Measurements from ENCODE around the gene MAGEB4.
"Not testable (repeated sequence)": the region's sequence is repeated elsewhere in the genome, so short reads cannot be mapped to it uniquely, and the experiment has no call there.

The MAGEB4 gene, protein sequence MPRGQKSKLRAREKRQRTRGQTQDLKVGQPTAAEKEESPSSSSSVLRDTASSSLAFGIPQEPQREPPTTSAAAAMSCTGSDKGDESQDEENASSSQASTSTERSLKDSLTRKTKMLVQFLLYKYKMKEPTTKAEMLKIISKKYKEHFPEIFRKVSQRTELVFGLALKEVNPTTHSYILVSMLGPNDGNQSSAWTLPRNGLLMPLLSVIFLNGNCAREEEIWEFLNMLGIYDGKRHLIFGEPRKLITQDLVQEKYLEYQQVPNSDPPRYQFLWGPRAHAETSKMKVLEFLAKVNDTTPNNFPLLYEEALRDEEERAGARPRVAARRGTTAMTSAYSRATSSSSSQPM

DNA sequence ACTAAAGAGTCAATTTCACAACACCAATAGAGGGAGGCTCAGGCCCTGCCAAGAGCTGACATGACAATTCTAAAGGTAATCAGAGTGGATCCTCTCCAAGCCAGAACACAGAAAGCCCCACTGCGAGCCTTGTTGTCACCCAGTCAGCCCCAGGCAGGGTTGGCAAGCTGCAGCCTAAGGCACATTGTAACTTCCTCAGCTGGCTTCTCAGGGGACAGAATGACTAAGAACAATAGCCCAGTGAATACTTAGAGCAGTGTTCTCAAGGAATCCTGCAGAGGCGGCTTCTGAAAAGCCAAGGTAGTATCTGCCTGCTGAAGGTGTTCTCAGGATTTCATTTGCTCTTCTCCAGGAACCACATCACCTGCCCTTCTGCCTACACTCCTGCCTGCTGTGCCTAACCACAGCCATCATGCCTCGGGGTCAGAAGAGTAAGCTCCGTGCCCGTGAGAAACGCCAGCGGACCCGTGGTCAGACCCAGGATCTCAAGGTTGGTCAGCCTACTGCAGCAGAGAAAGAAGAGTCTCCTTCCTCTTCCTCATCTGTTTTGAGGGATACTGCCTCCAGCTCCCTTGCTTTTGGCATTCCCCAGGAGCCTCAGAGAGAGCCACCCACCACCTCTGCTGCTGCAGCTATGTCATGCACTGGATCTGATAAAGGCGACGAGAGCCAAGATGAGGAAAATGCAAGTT lies at the start of gene MAGEB4:
MAGEB4 (plus strand) TSS at position 277 of the 692 bp plus-strand sequence; CDS start at position 413, 136 bp downstream.
- Histone ChIP-seq H2AFZ (ENCODE audit: low read depth, low read length) (no peak within 1 kb of the TSS), H3K4me1 (ENCODE audit: insufficient read depth, low read length) (no peaks in the 10 kb centered on the region), H3K36me3 (ENCODE audit: insufficient read depth, low read length) (no peaks in the 10 kb centered on the region), H3K4me3 (ENCODE audit: low read length) (no peak within 1 kb of the TSS), H3K9me3 (ENCODE audit: low read length) (no peaks in the 10 kb centered on the region), H3K27me3 (ENCODE audit: insufficient read depth, low read length) (no peaks in the 10 kb centered on the region)

DNA sequence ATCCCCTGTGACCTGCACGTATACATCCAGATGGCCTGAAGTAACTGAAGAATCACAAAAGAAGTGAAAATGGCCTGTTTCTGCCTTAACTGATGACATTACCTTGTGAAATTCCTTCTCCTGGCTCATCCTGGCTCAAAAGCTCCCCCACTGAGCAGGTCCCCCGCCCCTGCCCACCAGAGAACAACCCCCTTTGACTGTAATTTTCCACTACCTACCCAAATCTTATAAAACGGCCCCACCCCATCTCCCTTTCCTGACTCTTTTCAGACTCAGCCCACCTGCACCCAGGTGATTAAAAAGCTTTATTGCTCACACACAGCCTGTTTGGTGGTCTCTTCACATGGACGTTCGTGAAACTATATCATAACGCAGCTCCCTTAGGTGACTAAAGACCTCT lies 47.9 kb upstream of the MAGEB4 start:
- H3K4me1 ChIP-seq (ENCODE audit: insufficient read depth, low read length); H3K27me3 ChIP-seq (ENCODE audit: insufficient read depth, low read length); H3K36me3 ChIP-seq (ENCODE audit: insufficient read depth, low read length); H3K4me3 ChIP-seq (ENCODE audit: low read length); H3K9me3 ChIP-seq (ENCODE audit: low read length); H2AFZ ChIP-seq (ENCODE audit: low read depth, low read length): not testable (repeated sequence)

DNA sequence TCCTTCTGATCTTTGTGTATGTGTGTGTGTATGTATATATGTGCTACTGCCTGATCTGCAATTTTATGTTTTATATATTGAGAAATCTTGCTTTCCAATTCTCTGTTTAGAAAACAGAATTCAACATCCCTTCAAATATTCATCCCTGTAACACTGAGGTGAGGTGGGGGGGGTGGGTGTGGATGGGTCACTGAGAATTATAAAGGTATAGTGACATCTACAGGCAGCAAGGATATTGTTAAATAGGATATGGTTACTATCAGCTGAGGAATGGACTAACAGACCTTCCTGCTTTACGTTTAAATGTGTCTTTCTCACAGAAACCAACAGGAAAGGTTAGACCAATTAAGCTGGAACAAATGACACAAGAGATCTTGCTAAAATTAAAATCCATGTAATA lies 45.5 kb upstream of the MAGEB4 start:
- no peaks in the 10 kb centered on the region for H3K9me3 ChIP-seq (ENCODE audit: low read length)
- H3K4me3 ChIP-seq (ENCODE audit: low read length), result no peak overlapping the region
- H3K27me3 ChIP-seq (ENCODE audit: insufficient read depth, low read length), result no peaks in the 10 kb centered on the region
- H2AFZ ChIP-seq (ENCODE audit: low read depth, low read length), result no peak overlapping the region
- no peaks in the 10 kb centered on the region for H3K36me3 ChIP-seq (ENCODE audit: insufficient read depth, low read length)
- no peaks in the 10 kb centered on the region for H3K4me1 ChIP-seq (ENCODE audit: insufficient read depth, low read length)

DNA sequence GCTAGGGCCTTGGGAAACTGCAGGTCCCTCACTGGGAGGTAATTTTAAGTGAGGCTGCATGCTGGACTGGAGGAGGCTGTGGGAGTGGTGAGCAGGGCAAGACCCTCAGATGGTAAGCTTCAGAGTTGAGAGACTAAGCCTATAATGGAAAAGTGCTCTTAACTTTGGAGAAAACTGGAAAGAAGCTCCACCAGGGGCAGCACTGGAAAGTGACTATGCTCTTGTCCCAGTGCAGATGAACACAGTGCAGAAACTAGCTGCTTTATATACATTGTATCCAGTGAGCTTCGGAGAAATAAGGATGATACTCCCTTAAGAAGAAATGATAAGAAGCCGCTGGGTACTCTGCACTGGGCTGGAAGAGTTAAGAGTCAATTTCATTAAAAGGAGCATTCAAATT lies 29.6 kb upstream of the MAGEB4 start:
- Histone ChIP-seq H3K36me3 (ENCODE audit: insufficient read depth, low read length) (no peaks in the 10 kb centered on the region), H3K9me3 (ENCODE audit: low read length) (no peaks in the 10 kb centered on the region), H3K4me3 (ENCODE audit: low read length) (no peak overlapping the region), H2AFZ (ENCODE audit: low read depth, low read length) (no peak overlapping the region), H3K4me1 (ENCODE audit: insufficient read depth, low read length) (no peaks in the 10 kb centered on the region), H3K27me3 (ENCODE audit: insufficient read depth, low read length) (no peaks in the 10 kb centered on the region)

DNA sequence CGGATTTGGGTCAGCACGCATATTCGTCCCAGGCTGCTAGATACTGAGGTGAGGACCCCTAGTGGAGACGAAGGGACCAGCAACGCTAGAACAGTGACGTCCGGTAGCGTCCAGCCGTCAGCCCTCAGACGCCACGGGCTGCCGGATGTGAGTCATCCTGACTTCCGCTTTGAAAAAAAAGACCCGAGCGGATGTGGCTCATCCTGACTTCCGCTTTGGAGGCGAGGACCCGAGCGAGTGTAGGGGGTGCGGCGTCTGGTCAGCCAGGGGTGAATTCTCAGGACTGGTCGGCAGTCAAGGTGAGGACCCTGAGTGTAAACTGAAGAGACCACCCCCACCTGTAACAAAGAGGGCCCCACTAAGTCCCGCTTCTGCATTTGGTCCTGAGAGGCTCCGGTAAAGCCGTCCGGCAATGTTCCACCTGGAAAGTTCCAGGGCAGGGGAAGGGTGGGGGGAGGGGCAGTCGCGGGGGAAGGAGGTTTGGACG lies 26.4 kb upstream of the MAGEB4 start, which contains the start of gene MAGEB2:
MAGEB2 (plus strand) TSS at position 207 of the 487 bp plus-strand sequence. CDS start 3,018 bp downstream, outside the sequence.
- Histone ChIP-seq H3K4me1 (ENCODE audit: insufficient read depth, low read length) (no peaks in the 10 kb centered on the region), H3K27me3 (ENCODE audit: insufficient read depth, low read length) (no peaks in the 10 kb centered on the region), H3K4me3 (ENCODE audit: low read length) (no peak within 1 kb of the TSS), H2AFZ (ENCODE audit: low read depth, low read length) (no peak within 1 kb of the TSS), H3K9me3 (ENCODE audit: low read length) (no peaks in the 10 kb centered on the region), H3K36me3 (ENCODE audit: insufficient read depth, low read length) (no peaks in the 10 kb centered on the region)

DNA sequence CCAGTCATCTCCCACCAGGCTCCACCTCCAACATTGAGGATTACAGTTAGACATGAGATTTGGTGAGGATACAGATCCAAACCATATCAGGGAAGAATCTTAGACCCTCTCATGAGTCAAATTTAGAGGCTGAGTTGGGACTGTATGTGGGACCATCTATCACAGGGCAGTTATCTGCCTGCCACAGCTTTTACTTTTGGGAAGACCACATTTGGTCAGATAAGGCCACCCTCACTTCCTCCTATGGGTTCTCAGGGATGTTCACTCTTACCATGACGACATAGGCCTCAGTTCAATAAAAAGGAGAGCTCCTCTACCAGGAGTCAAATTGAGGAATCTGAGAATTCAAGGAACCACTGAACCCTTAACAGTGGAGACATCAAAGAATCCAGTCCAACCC lies 24.3 kb upstream of the MAGEB4 start:
- no peak overlapping the region for H3K4me3 ChIP-seq (ENCODE audit: low read length)
- H3K9me3 ChIP-seq (ENCODE audit: low read length), result no peaks in the 10 kb centered on the region
- H3K27me3 ChIP-seq (ENCODE audit: insufficient read depth, low read length), result no peaks in the 10 kb centered on the region
- H3K36me3 ChIP-seq (ENCODE audit: insufficient read depth, low read length), result no peaks in the 10 kb centered on the region
- no peaks in the 10 kb centered on the region for H3K4me1 ChIP-seq (ENCODE audit: insufficient read depth, low read length)
- no peak overlapping the region for H2AFZ ChIP-seq (ENCODE audit: low read depth, low read length)

DNA sequence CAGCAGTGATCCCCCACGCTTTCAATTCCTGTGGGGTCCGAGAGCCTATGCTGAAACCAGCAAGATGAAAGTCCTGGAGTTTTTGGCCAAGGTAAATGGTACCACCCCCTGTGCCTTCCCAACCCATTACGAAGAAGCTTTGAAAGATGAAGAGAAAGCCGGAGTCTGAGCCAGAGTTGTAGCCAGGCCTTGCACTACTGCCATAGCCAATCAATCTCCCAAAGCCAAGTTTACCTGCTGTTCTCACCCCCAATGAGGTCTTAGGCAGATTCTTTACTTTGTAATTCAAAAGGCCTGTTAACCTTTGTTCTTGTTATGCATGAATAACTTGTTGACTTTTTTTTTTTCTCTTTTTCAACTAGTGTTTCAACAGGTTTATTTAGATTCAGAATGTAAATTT lies 22.4 kb upstream of the MAGEB4 start:
- H3K9me3 ChIP-seq (ENCODE audit: low read length), result no peaks in the 10 kb centered on the region
- no peak overlapping the region for H2AFZ ChIP-seq (ENCODE audit: low read depth, low read length)
- H3K4me1 ChIP-seq (ENCODE audit: insufficient read depth, low read length), result no peaks in the 10 kb centered on the region
- no peaks in the 10 kb centered on the region for H3K27me3 ChIP-seq (ENCODE audit: insufficient read depth, low read length)
- H3K4me3 ChIP-seq (ENCODE audit: low read length), result no peak overlapping the region
- H3K36me3 ChIP-seq (ENCODE audit: insufficient read depth, low read length), result no peaks in the 10 kb centered on the region

DNA sequence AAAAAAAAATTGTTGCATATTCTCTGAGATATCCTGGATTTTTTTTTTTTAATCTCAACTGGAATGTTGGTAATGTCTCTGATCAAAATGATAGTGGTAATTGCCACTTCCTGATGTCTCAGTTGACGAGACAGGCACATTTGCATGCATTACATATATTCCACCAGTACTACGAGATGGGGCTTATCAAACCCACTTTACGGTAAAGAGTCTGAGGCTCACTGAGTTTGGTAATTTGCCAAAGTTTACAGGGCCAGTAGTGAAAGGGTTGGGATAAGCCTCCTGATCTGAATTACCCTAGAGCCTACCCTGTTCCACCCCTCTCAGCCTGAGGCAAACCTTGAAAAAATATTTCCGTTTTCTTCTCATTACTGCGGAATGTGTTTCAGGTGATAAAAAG lies 21.1 kb upstream of the MAGEB4 start:
- no peaks in the 10 kb centered on the region for H3K4me1 ChIP-seq (ENCODE audit: insufficient read depth, low read length)
- H3K4me3 ChIP-seq (ENCODE audit: low read length), result no peak overlapping the region
- H3K9me3 ChIP-seq (ENCODE audit: low read length), result no peaks in the 10 kb centered on the region
- H3K36me3 ChIP-seq (ENCODE audit: insufficient read depth, low read length), result no peaks in the 10 kb centered on the region
- H3K27me3 ChIP-seq (ENCODE audit: insufficient read depth, low read length), result no peaks in the 10 kb centered on the region
- no peak overlapping the region for H2AFZ ChIP-seq (ENCODE audit: low read depth, low read length)

DNA sequence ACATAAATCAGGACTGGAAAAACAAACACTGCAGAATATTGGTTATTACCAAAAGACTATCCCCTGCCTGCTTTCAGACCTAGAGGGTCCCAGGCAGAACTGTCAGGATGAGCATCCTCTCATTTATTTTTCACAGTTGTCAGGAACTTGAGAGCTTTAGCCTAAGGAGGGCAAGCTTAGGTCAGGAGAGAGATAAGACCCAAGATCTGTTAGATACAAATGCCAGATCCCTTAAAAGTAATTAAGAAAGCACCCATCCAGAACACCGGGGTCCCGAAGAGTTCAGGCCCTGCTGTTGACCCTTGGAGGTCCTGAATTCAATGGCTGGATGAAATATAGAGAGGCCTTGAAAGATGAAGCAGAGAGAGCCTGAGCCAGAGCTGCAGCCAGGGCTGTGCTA lies 17.3 kb upstream of the MAGEB4 start:
- Histone ChIP-seq H3K27me3 (ENCODE audit: insufficient read depth, low read length) (no peaks in the 10 kb centered on the region), H3K4me1 (ENCODE audit: insufficient read depth, low read length) (no peaks in the 10 kb centered on the region), H3K36me3 (ENCODE audit: insufficient read depth, low read length) (no peaks in the 10 kb centered on the region), H2AFZ (ENCODE audit: low read depth, low read length) (no peak overlapping the region), H3K9me3 (ENCODE audit: low read length) (no peaks in the 10 kb centered on the region), H3K4me3 (ENCODE audit: low read length) (no peak overlapping the region)

DNA sequence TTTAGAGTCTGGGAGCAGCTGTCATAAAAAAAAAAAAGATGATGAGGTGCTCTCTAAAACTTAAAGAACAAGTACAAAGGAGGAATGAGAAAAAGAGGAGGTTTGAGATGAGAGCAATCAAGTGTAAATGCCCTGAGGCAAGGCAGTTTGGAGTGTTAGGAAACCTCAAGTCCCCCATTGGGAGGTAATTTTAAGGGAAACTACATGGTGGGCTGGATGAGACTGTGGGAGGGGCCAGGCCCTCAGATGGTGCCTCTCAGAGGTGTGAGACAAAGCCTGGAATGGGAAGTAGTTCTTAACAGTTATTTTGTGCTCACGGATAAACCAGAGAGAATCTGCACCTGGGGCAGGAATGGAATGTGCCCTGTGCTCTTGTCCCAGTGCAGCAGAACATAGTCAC lies 13.3 kb upstream of the MAGEB4 start:
- no peaks in the 10 kb centered on the region for H3K9me3 ChIP-seq (ENCODE audit: low read length)
- no peaks in the 10 kb centered on the region for H3K4me1 ChIP-seq (ENCODE audit: insufficient read depth, low read length)

DNA sequence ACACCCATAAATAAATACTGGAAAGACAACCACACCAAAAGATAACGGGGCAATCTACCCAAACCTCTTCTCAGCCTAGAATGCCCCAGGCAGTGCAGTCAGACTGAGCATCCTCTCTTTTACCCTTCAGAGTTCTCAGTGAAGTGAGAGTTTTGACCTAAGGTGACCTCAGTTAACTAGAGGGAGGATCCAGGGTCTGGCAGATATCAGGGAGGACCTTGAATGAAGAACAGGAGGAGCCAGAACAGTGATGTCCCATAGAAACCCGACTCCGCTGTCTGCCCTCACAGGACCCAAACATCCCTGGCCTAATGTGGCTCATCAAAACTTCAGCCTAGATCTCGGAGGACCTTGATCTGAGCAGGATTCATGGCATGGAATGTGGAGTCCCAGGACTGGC lies 11.4 kb upstream of the MAGEB4 start, which contains the start of gene MAGEB3:
MAGEB3 (plus strand) TSS at position 263 of the 400 bp plus-strand sequence. CDS start 5,268 bp downstream, outside the sequence.
- H3K27me3 ChIP-seq (ENCODE audit: insufficient read depth, low read length), result no peaks in the 10 kb centered on the region
- H3K4me1 ChIP-seq (ENCODE audit: insufficient read depth, low read length), result no peaks in the 10 kb centered on the region
- no peak within 1 kb of the TSS for H3K4me3 ChIP-seq (ENCODE audit: low read length)
- H3K36me3 ChIP-seq (ENCODE audit: insufficient read depth, low read length), result no peaks in the 10 kb centered on the region
- no peak within 1 kb of the TSS for H2AFZ ChIP-seq (ENCODE audit: low read depth, low read length)
- H3K9me3 ChIP-seq (ENCODE audit: low read length), result no peaks in the 10 kb centered on the region

More for the DNA sequence above, 13.3 kb upstream of the MAGEB4 start:
- H3K36me3 ChIP-seq (ENCODE audit: insufficient read depth, low read length), result no peaks in the 10 kb centered on the region
- no peak overlapping the region for H2AFZ ChIP-seq (ENCODE audit: low read depth, low read length)
- H3K27me3 ChIP-seq (ENCODE audit: insufficient read depth, low read length), result no peaks in the 10 kb centered on the region
- no peak overlapping the region for H3K4me3 ChIP-seq (ENCODE audit: low read length)

DNA sequence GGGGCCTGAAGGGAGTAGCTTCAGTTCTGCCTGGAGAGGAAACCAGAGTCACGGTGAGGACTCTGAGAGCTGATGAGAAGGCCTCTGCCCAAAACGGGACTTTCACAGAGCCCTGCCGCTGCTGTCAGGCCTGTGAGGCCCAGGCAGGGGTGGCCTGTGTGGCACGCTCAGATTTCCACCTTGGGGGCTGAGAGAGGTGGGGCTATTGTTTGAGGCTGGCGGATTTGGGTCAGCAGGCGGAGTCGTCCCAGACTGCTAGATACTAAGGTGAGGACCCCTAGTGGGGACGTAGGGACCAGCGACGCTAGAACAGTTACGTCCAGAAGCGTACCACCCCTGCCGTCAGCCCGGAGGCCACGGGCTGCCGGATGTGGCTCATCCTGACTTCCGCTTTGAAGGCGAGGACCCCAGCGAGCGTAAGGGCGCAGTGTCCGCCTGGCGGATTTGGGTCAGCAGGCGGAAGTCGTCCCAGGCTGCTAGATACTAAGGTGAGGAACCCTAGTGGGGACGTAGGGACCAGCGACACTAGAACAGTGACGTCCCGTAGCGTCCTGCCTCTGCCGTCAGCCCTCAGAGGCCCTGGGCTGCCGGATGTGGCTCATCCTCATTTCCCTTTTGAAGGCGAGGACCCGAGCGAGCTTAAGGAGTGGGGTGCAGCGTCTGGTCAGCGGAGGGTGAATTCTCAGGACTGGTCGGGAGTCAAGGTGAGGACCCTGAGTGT lies 5.1 kb downstream of the MAGEB4 start, which contains the start of gene MAGEB1:
MAGEB1 (plus strand) TSS at position 378 of the 721 bp plus-strand sequence. CDS start 3,348 bp downstream, outside the sequence.
- H3K9me3 ChIP-seq (ENCODE audit: low read length), result no peaks in the 10 kb centered on the region
- no peaks in the 10 kb centered on the region for H3K27me3 ChIP-seq (ENCODE audit: insufficient read depth, low read length)
- H2AFZ ChIP-seq (ENCODE audit: low read depth, low read length), result no peak within 1 kb of the TSS
- no peaks in the 10 kb centered on the region for H3K4me1 ChIP-seq (ENCODE audit: insufficient read depth, low read length)
- no peak within 1 kb of the TSS for H3K4me3 ChIP-seq (ENCODE audit: low read length)
- no peaks in the 10 kb centered on the region for H3K36me3 ChIP-seq (ENCODE audit: insufficient read depth, low read length)

DNA sequence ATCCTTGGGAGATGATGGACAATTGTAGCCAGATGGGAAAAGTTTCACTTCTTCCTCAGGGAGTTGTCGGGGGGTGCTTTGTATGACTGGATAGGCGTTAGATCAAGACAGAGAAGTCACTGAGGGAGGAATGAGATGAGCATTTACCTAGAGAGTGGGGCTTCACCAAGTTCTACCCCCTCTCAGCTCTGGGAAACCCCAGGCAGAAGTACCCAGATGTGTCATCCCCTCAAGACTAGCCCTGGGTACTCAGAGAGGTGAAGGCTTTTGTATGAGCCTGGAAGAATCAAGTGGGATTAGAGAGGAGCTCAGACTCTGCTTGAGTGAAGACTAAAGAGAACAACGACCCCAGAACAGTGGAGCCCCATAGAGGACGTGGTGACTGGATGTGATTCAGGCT lies 7.1 kb downstream of the MAGEB4 start:
- H3K9me3 ChIP-seq (ENCODE audit: low read length), result no peaks in the 10 kb centered on the region

More for the DNA sequence above, 7.1 kb downstream of the MAGEB4 start:
- Histone ChIP-seq H2AFZ (ENCODE audit: low read depth, low read length) (no peak overlapping the region), H3K4me1 (ENCODE audit: insufficient read depth, low read length) (no peaks in the 10 kb centered on the region), H3K4me3 (ENCODE audit: low read length) (no peak overlapping the region), H3K27me3 (ENCODE audit: insufficient read depth, low read length) (no peaks in the 10 kb centered on the region), H3K36me3 (ENCODE audit: insufficient read depth, low read length) (no peaks in the 10 kb centered on the region)

Data from neuron (in vitro differentiated cells).